ENCODE data around the gene ANKFN1.

The ANKFN1 gene

GRCh38 chr17:56440419-56440818, 287.1 kb downstream of the ANKFN1 start:
- TF ChIP-seq CTCF (IDR thresholded peaks at IDR 0.05) = no peak

- no peak for TF ChIP-seq CTCF (IDR thresholded peaks at IDR 0.05)
Observed at GRCh38 chr17:56441308-56441707, 288.0 kb downstream of the ANKFN1 start.

- TF ChIP-seq CTCF (IDR thresholded peaks at IDR 0.05) = no peak
Observed at GRCh38 chr17:56445692-56446411, 292.6 kb downstream of the ANKFN1 start.

- TF ChIP-seq CTCF (IDR thresholded peaks at IDR 0.05) = no peak
Observed at GRCh38 chr17:56447171-56447570, 293.9 kb downstream of the ANKFN1 start.

GRCh38 chr17:56448371-56448770, 295.1 kb downstream of the ANKFN1 start:
- no peak for TF ChIP-seq CTCF (IDR thresholded peaks at IDR 0.05)

GRCh38 chr17:56449176-56449575, 295.9 kb downstream of the ANKFN1 start:
- no peak for TF ChIP-seq CTCF (IDR thresholded peaks at IDR 0.05)

GRCh38 chr17:56451629-56452028, 298.4 kb downstream of the ANKFN1 start:
- TF ChIP-seq CTCF (IDR thresholded peaks at IDR 0.05) = no peak

- TF ChIP-seq CTCF (IDR thresholded peaks at IDR 0.05) = no peak
Observed at GRCh38 chr17:56452461-56452860, 299.2 kb downstream of the ANKFN1 start.

Data from LNCAP (cell line).